K562 (cell line): ENCODE measurements around the gene GALNT18. TPM values are rescaled to one million over a fixed set of nuclear protein-coding genes. Genes with fewer than 3 reads are reported as not detected.
A peak's percentile ranks its signal among the peaks of the same experiment; 100 is the strongest.

Source experiments
- ATAC-seq: fragments of 200-7000 bp; cut with Tn5 transposase; 3 replicates; pipeline ENCODE4 v1.9.1; 2020; ENCODE audit warnings: moderate library complexity
- BruUV-seq: library from RNA; stranded (reverse); fragments of 400-500 nt; replicated peaks from 2 replicates; lab custom pipeline; 2021; lab: Mats Ljungman, UMichigan
- CTCF ChIA-PET: fragments of 300-600 bp; formaldehyde crosslinking; extraction: SDS; loops from one replicate; lab custom pipeline; 2021; ENCODE audit warnings: low intra/inter-chr PET ratio; lab: Yijun Ruan, JAX
- POLR2A ChIA-PET: fragments of 300-600, 350-650 bp; sonication (Branson Sonifier 250); formaldehyde crosslinking; extraction: SDS; loops from one replicate; lab custom pipeline; 2021; ENCODE audit warnings: antibody characterized with exemption, inconsistent platforms; lab: Yijun Ruan, JAX
- DNase-seq, 4 experiments: peaks; one replicate each; pipeline versions ENCODE4 v3.0.0 to v3.0.0-alpha.2; 2011 to 2018; ENCODE audit warnings: low spot score in 3 of 4, mixed read lengths in 3 of 4; ENCODE audit errors: extremely low read depth in 1 of 4
- FAIRE-seq: peaks from 2 replicates; lab custom pipeline; 2011; peaks lifted over from hg19 to GRCh38; lab: Jason Lieb, UNC
- H2AFZ ChIP-seq: 2 replicates; pipeline ENCODE4 v1.6.0; 2011; ENCODE audit warnings: low read depth, low read length, control low read depth, inconsistent platforms
- H3K27ac ChIP-seq: fragments of 200-600 bp; 3 replicates; pipeline ENCODE4 v1.8.0; 2011; ENCODE audit warnings: low read depth, mild to moderate bottlenecking, control low read depth, inconsistent platforms, low read length, moderate library complexity, mixed read lengths; ENCODE audit errors: extremely low read depth
- H3K27me3 ChIP-seq, 2 experiments: fragments of 300-600 bp in 1 of 2; 2 replicates in 1 of 2; 3 replicates in 1 of 2; pipeline versions ENCODE4 v1.6.0 to v1.8.0; 2011; ENCODE audit warnings: inconsistent platforms in 2 of 2, low read length in 2 of 2, mild to moderate bottlenecking in 1 of 2, mixed read lengths in 1 of 2, moderate library complexity in 1 of 2; ENCODE audit not compliant: control insufficient read depth in 2 of 2, insufficient read depth in 2 of 2
- H3K36me3 ChIP-seq: fragments of 300-600 bp; 3 replicates; pipeline ENCODE4 v1.8.0; 2011; ENCODE audit warnings: mild to moderate bottlenecking, low read length, inconsistent platforms; ENCODE audit not compliant: control insufficient read depth, insufficient read depth
- H3K4me1 ChIP-seq, 2 experiments: fragments of 200-600 bp in 1 of 2; replicated peaks in 1 of 2; 2 replicates in 1 of 2; 3 replicates in 1 of 2; pipeline versions ENCODE4 v1.5.1 to v1.8.0; 2011; ENCODE audit warnings: inconsistent platforms in 2 of 2, low read length in 2 of 2, mild to moderate bottlenecking in 1 of 2, mixed read lengths in 1 of 2, moderate library complexity in 1 of 2; ENCODE audit not compliant: control insufficient read depth in 2 of 2, insufficient read depth in 2 of 2
- H3K4me2 ChIP-seq: 2 replicates; pipeline ENCODE4 v1.6.1; 2011; ENCODE audit warnings: low read length, control low read depth, inconsistent platforms, mixed read lengths; ENCODE audit not compliant: insufficient read depth
- H3K4me3 ChIP-seq: fragments of 200-600 bp; sonication (generic), shearing (Covaris generic); 2 replicates; pipeline ENCODE4 v1.5.1; 2016; ENCODE audit warnings: control low read depth, inconsistent platforms
- H3K79me2 ChIP-seq: fragments of 200-600 bp; 3 replicates; pipeline ENCODE4 v1.8.0; 2011; ENCODE audit warnings: low read length, inconsistent platforms; ENCODE audit not compliant: control insufficient read depth, insufficient read depth
- H3K9ac ChIP-seq, 2 experiments: 2 replicates each; pipeline versions ENCODE4 v1.6.0 to v1.6.1; 2011; ENCODE audit warnings: low read depth in 2 of 2, low read length in 2 of 2, control low read depth in 1 of 2, inconsistent platforms in 1 of 2, mild to moderate bottlenecking in 1 of 2, mixed read lengths in 1 of 2; ENCODE audit not compliant: insufficient read depth in 1 of 2
- H3K9me1 ChIP-seq: one replicate; pipeline ENCODE4 v1.6.0; 2011; ENCODE audit warnings: inconsistent platforms, mild to moderate bottlenecking, low read length, moderate library complexity; ENCODE audit not compliant: control insufficient read depth, insufficient read depth
- H3K9me3 ChIP-seq: replicated peaks from 2 replicates; pipeline ENCODE4 v1.5.1; 2011; ENCODE audit warnings: low read depth, low read length, inconsistent platforms; ENCODE audit not compliant: control insufficient read depth, insufficient read depth
- H4K20me1 ChIP-seq: replicated peaks from 2 replicates; pipeline ENCODE4 v1.6.1; 2011; ENCODE audit warnings: low read length, inconsistent platforms, mixed read lengths; ENCODE audit not compliant: control insufficient read depth, insufficient read depth
- BCLAF1 ChIP-seq, 2 experiments: fragments of 450-650 bp in 1 of 2; IDR thresholded peaks; 2 replicates each; pipeline ENCODE4 v1.6.1; 2011 to 2017; ENCODE audit warnings: low read depth in 2 of 2, antibody characterized with exemption in 1 of 2, borderline replicate concordance in 1 of 2, low read length in 1 of 2, mild to moderate bottlenecking in 1 of 2, mixed read lengths in 1 of 2; ENCODE audit not compliant: control insufficient read depth in 1 of 2
- CREB3L1 ChIP-seq: fragments of 450-650 bp; IDR thresholded peaks from 2 replicates; pipeline ENCODE4 v1.6.1; 2014; ENCODE audit warnings: low read depth, mild to moderate bottlenecking, moderate library complexity, borderline replicate concordance
- HDAC8 ChIP-seq: fragments of 450-650 bp; IDR thresholded peaks from 2 replicates; pipeline ENCODE4 v1.6.1; 2016; ENCODE audit warnings: mild to moderate bottlenecking, missing genetic modification characterization, moderate library complexity, missing compliant biosample characterization
- MYBL2 ChIP-seq, 2 experiments: fragments of 450-650 bp in 1 of 2; sonication (generic) in 1 of 2; formaldehyde crosslinking in 1 of 2; IDR thresholded peaks; 2 replicates each; pipeline versions ENCODE4 v1.6.1 to v1.8.1; 2017 to 2022; ENCODE audit warnings: borderline replicate concordance in 1 of 2, inconsistent platforms in 1 of 2, low read depth in 1 of 2, mild to moderate bottlenecking in 1 of 2, missing genetic modification reagents in 1 of 2, moderate library complexity in 1 of 2
- NRF1 ChIP-seq, 2 experiments: fragments of 450-650 bp; IDR thresholded peaks in 1 of 2; conservative IDR thresholded peaks in 1 of 2; 2 replicates each; pipeline ENCODE4 v1.6.1; 2014; ENCODE audit warnings: mild to moderate bottlenecking in 2 of 2
- TRIM28 ChIP-seq: fragments of 450-650 bp; IDR thresholded peaks from 2 replicates; pipeline ENCODE4 v1.6.1; 2017
- ZNF707 ChIP-seq: fragments of 250-450 bp; sonication (Bioruptor Pico); conservative IDR thresholded peaks from 2 replicates; pipeline ENCODE4 v1.8.0; 2022; ENCODE audit warnings: inconsistent platforms, mild to moderate bottlenecking, moderate library complexity
- ZSCAN29 ChIP-seq: fragments of 450-650 bp; IDR thresholded peaks from 2 replicates; pipeline ENCODE4 v1.6.1; 2017
- WGBS: fragments of 100-300 bp; shearing (Covaris generic); methylation state at CpG from one replicate; pipeline ENCODE4 v1.1.6; 2016; ENCODE audit warnings: low coverage, mixed read lengths; ENCODE audit not compliant: insufficient coverage; ENCODE audit errors: missing lambda C conversion rate; 5-methylcytosine and 5-hydroxymethylcytosine counted together
- in situ Hi-C: fragments of 300-500 bp; cut with MboI; formaldehyde crosslinking; loops from 4 replicates; pipeline ENCODE4 v1.15.0; 2018; ENCODE audit warnings: inconsistent platforms, mixed read lengths
- intact Hi-C: fragments of 100-400 bp; cut with micrococcal nuclease; formaldehyde crosslinking; loops from 2 replicates; pipeline ENCODE4 v1.14.2; 2022
- polyA plus RNA-seq, 8 experiments: library from polyadenylated mRNA; depleted of rRNA in 4 of 8; stranded (reverse) in 5 of 8; unstranded in 3 of 8; fragments of >200 nt; fragmentation: Nextera tagmentation in 2 of 8; fragmentation: Illumina TruSeq in 1 of 8; extraction: Ambion mirVana in 2 of 8; extraction: Trizol in 1 of 8; gene quantifications; 2 replicates each; pipeline versions ENCODE4 v1.2.1 to v1.2.3, GENCODE V29; 2011 to 2014; ENCODE audit warnings: inconsistent platforms in 1 of 8, missing spikeins in 1 of 8
- total RNA-seq, 7 experiments: library from RNA; depleted of rRNA in 6 of 7; stranded (reverse); fragments of >200 nt in 6 of 7; fragmentation: Illumina TruSeq in 2 of 7; extraction: Trizol in 2 of 7; gene quantifications; 2 replicates each; pipeline versions ENCODE4 v1.2.1 to v1.2.3, GENCODE V29; 2011 to 2021; ENCODE audit warnings: low replicate concordance in 1 of 7

Gene GALNT18
- total and polyA plus RNA-seq, 9 of the 15 experiments (the other 6 are each of a cell fraction or from before 2014, with no cell fraction given): not detected

GRCh38 chr11:11620173-11620920 lies 1.5 kb downstream of the GALNT18 start:
- no peak for ATAC-seq
- H3K27ac ChIP-seq: no peak overlapping the region
- peaks cover 9 to 25% of the 10 kb centered on the region in 2 experiments for H3K27me3 ChIP-seq
- H3K9me1 ChIP-seq: no peaks in the 10 kb centered on the region
- H3K4me1 ChIP-seq: peaks cover 0 to 24% of the 10 kb centered on the region in 2 experiments; a peak in 2 of 5 replicates
- ChIA-PET POLR2A (no interaction called here), CTCF (no interaction called here)
- H3K9ac ChIP-seq: no peak overlapping the region
- no peak for FAIRE-seq
- in situ Hi-C loops: no loop called here
- TF ChIP-seq ZSCAN29: no peak
- TF ChIP-seq MYBL2 (IDR thresholded peaks at IDR 0.05; ENCODE audit: low read depth): no peak
- no peak for TF ChIP-seq MYBL2 (CRISPR knock-in tag; IDR thresholded peaks at IDR 0.05; ENCODE audit: borderline replicate concordance)
- no peak for TF ChIP-seq ZNF707
- TF ChIP-seq TRIM28: no peak
- TF ChIP-seq BCLAF1 (IDR thresholded peaks at IDR 0.05; ENCODE audit: borderline replicate concordance in 1 of 2, control insufficient read depth in 1 of 2, low read depth in 2 of 2, low read length in 1 of 2): no peak
- TF ChIP-seq CREB3L1: no peak
- TF ChIP-seq HDAC8 (tag): no peak
- peak; percentile 9 to 30; a peak in 1 of 4 replicates for TF ChIP-seq NRF1 (conservative IDR thresholded peaks at IDR 0.05 in 1 of 2, IDR thresholded peaks at IDR 0.05 in 1 of 2)
- WGBS: 35% methylated on average over 24 of the region's 48 CpGs
- no peaks in the 10 kb centered on the region for H3K9me3 ChIP-seq
- DNase-seq: no peak
- H3K79me2 ChIP-seq: no peaks in the 10 kb centered on the region
- H3K4me2 ChIP-seq: no peak overlapping the region
- no peaks in the 10 kb centered on the region for H3K36me3 ChIP-seq
- no peak overlapping the region for H2AFZ ChIP-seq
- no peak overlapping the region for H3K4me3 ChIP-seq
- intact Hi-C loops: no loop called here
- BruUV-seq: no TSS peak
- H4K20me1 ChIP-seq: no peaks in the 10 kb centered on the region
